B cell (primary cell): ENCODE results near the gene KRTAP2-2. TPM values are rescaled to one million over a fixed set of nuclear protein-coding genes. Genes with fewer than 3 reads are reported as not detected.

Experiments
- ATAC-seq: fragments of 200-7000 bp; cut with Tn5 transposase; one replicate; pipeline ENCODE4 v1.10.0; 2021; ENCODE audit warnings: low read depth, mild to moderate bottlenecking, moderate number of reproducible peaks, moderate library complexity
- CTCF ChIA-PET: fragments of 350-600 bp; sonication (Branson Sonifier 250); formaldehyde crosslinking; loops from one replicate; lab custom pipeline; 2021; ENCODE audit warnings: antibody characterized with exemption, inconsistent platforms; lab: Charles Lee
- POLR2A ChIA-PET: fragments of 350-600 bp; sonication (Branson Sonifier 250); formaldehyde crosslinking; loops from one replicate; lab custom pipeline; 2021; ENCODE audit warnings: antibody characterized with exemption; lab: Charles Lee
- DNase-seq: peaks from one replicate; pipeline ENCODE4 v3.0.0; 2013
- H2AFZ ChIP-seq: 2 replicates; pipeline ENCODE4 v1.6.1; 2012; ENCODE audit warnings: mild to moderate bottlenecking, low read depth, low read length; ENCODE audit not compliant: insufficient read depth, poor library complexity, severe bottlenecking
- H3K27ac ChIP-seq, 2 donors: 1 replicate in 1 of 2; 2 replicates in 1 of 2; pipeline ENCODE4 v1.5.1; 2012 to 2013; ENCODE audit warnings: low read length in 2 of 2, mild to moderate bottlenecking in 2 of 2, moderate library complexity in 1 of 2
- H3K27me3 ChIP-seq, 4 experiments: fragments of 200-600 bp in 1 of 4; sonication (generic) in 1 of 4; replicated peaks in 1 of 4; 1 replicate in 2 of 4; 2 replicates in 2 of 4; pipeline versions ENCODE4 v1.6.1 to v1.7.0; 2013 to 2016; ENCODE audit warnings: low read length in 3 of 4, mild to moderate bottlenecking in 2 of 4, mixed read lengths in 1 of 4, moderate library complexity in 1 of 4; ENCODE audit not compliant: insufficient read depth in 4 of 4, control insufficient read depth in 3 of 4; ENCODE audit errors: control extremely low read depth in 1 of 4
- H3K36me3 ChIP-seq, 2 experiments: replicated peaks in 1 of 2; 1 replicate in 1 of 2; 2 replicates in 1 of 2; pipeline versions ENCODE4 v1.6.1 to v1.7.1; 2013; ENCODE audit warnings: low read length in 1 of 2; ENCODE audit not compliant: insufficient read depth in 2 of 2, control insufficient read depth in 1 of 2; ENCODE audit errors: control extremely low read depth in 1 of 2, extremely low read depth in 1 of 2
- H3K4me1 ChIP-seq, 2 donors: fragments of 200-600 bp in 1 of 2; sonication (generic) in 1 of 2; 1 replicate in 1 of 2; 2 replicates in 1 of 2; pipeline versions ENCODE4 v1.5.1 to v1.6.1; 2013 to 2017; ENCODE audit warnings: low read length in 2 of 2; ENCODE audit not compliant: control insufficient read depth in 2 of 2, insufficient read depth in 2 of 2
- H3K4me2 ChIP-seq: replicated peaks from 2 replicates; pipeline ENCODE3; 2012; ENCODE audit warnings: mild to moderate bottlenecking, low read depth, low read length; ENCODE audit not compliant: poor library complexity, severe bottlenecking
- H3K4me3 ChIP-seq, 5 experiments: fragments of 200-600 bp in 1 of 5; sonication (generic) in 1 of 5; 1 replicate in 3 of 5; 2 replicates in 2 of 5; pipeline versions ENCODE4 v1.5.1 to v1.7.0; 2011 to 2016; ENCODE audit warnings: low read length in 4 of 5, mild to moderate bottlenecking in 4 of 5, low read depth in 2 of 5, control low read depth in 1 of 5, moderate library complexity in 1 of 5; ENCODE audit not compliant: insufficient read depth in 1 of 5; ENCODE audit errors: control extremely low read depth in 1 of 5, extremely low read depth in 1 of 5
- H3K79me2 ChIP-seq: fragments of 200-600 bp; sonication (generic); one replicate; pipeline ENCODE4 v1.6.0; 2016; ENCODE audit warnings: low read length; ENCODE audit not compliant: control insufficient read depth, insufficient read depth
- H3K9ac ChIP-seq: fragments of 200-600 bp; sonication (generic); 2 replicates; pipeline ENCODE4 v1.6.1; 2017; ENCODE audit warnings: mild to moderate bottlenecking, low read length, moderate library complexity
- H3K9me3 ChIP-seq, 3 donors: one replicate each; pipeline versions ENCODE4 v1.6.1 to v1.7.1; 2013; ENCODE audit warnings: low read length in 2 of 3; ENCODE audit not compliant: control insufficient read depth in 2 of 3, insufficient read depth in 1 of 3; ENCODE audit errors: control extremely low read depth in 1 of 3
- H4K20me1 ChIP-seq: 2 replicates; pipeline ENCODE4 v1.6.0; 2012; ENCODE audit warnings: mild to moderate bottlenecking, low read length; ENCODE audit not compliant: insufficient read depth, control insufficient read depth, poor library complexity, severe bottlenecking
- H3K27ac Mint-ChIP-seq: one replicate; pipeline ENCODE4 v1.8.0; 2021; ENCODE audit warnings: mixed read lengths
- H3K27me3 Mint-ChIP-seq: one replicate; pipeline ENCODE4 v1.8.0; 2021; ENCODE audit warnings: mixed read lengths
- H3K4me1 Mint-ChIP-seq: one replicate; pipeline ENCODE4 v1.8.0; 2021; ENCODE audit warnings: mixed read lengths
- H3K4me3 Mint-ChIP-seq: one replicate; pipeline ENCODE4 v1.8.0; 2021; ENCODE audit warnings: mixed read lengths
- H3K9me3 Mint-ChIP-seq: one replicate; pipeline ENCODE4 v1.8.0; 2022; ENCODE audit warnings: mixed read lengths; ENCODE audit not compliant: insufficient read depth
- CTCF ChIP-seq: fragments of 200-600 bp; IDR thresholded peaks from one replicate; pipeline ENCODE4 v1.8.0; 2022; ENCODE audit warnings: antibody characterized with exemption, mild to moderate bottlenecking
- EZH2 ChIP-seq: IDR thresholded peaks from 2 replicates; pipeline ENCODE4 v1.6.1; 2012; ENCODE audit warnings: borderline replicate concordance, low read depth, mild to moderate bottlenecking, moderate library complexity, low read length; ENCODE audit not compliant: insufficient read depth, poor library complexity, severe bottlenecking
- WGBS: methylation state at CpG from one replicate; pipeline ENCODE4 v1.1.5; 2013; ENCODE audit warnings: missing lambda C conversion rate; ENCODE audit not compliant: insufficient coverage; 5-methylcytosine and 5-hydroxymethylcytosine counted together
- intact Hi-C: fragments of 100-400 bp; cut with micrococcal nuclease; formaldehyde crosslinking; loops from one replicate; pipeline ENCODE4 v1.10.0; 2022
- polyA plus RNA-seq: library from polyadenylated mRNA; depleted of rRNA; stranded (reverse); fragments of >200 nt; gene quantifications from 2 replicates; pipeline ENCODE4 v1.2.3, GENCODE V29; 2012
- total RNA-seq, 2 donors: library from RNA; stranded (reverse); fragments of 120-200 nt in 1 of 2; gene quantifications; 1 replicate in 1 of 2; 2 replicates in 1 of 2; pipeline versions ENCODE4 v1.2.3 to v1.2.4, GENCODE V29; 2013 to 2022

KRTAP2-2 gene
- total and polyA plus RNA-seq, 2 donors (not counting 1 experiment from before 2014, with no cell fraction given): not detected

- WGBS: no CpG with 5 or more reads among the region's 1 CpG
- H3K4me1 Mint-ChIP-seq: no peaks in the 10 kb centered on the region
- no peak for DNase-seq
- Histone ChIP-seq H4K20me1 (no peaks in the 10 kb centered on the region), H3K79me2 (no peaks in the 10 kb centered on the region), H3K27ac (no peak overlapping the region), H3K9me3 (no peaks in the 10 kb centered on the region), H3K4me3 (no peak overlapping the region), H2AFZ (no peak overlapping the region), H3K4me1 (no peaks in the 10 kb centered on the region), H3K27me3 (no peaks in the 10 kb centered on the region), H3K36me3 (no peaks in the 10 kb centered on the region), H3K4me2 (no peak overlapping the region), H3K9ac (no peak overlapping the region)
- ChIA-PET CTCF (interaction anchor here (0.6 kb wide), 1 partner anchor 630 kb away, joined by 3 read pairs; no protein-coding TSS in a partner anchor), POLR2A (no interaction called here)
- H3K9me3 Mint-ChIP-seq: no peaks in the 10 kb centered on the region
- no peak for ATAC-seq
- H3K4me3 Mint-ChIP-seq: no peak overlapping the region
- H3K27me3 Mint-ChIP-seq: peaks cover 12% of the 10 kb centered on the region
- intact Hi-C loops: no loop called here
- TF ChIP-seq CTCF (no peak), EZH2 (no peak)
- no peak overlapping the region for H3K27ac Mint-ChIP-seq
Observed at GRCh38 chr17:41009936-41010335, 45.1 kb downstream of the KRTAP2-2 start.

- H3K79me2 ChIP-seq: no peaks in the 10 kb centered on the region
- ChIA-PET POLR2A (no interaction called here), CTCF (interaction anchor here (0.6 kb wide), 1 partner anchor 631 kb away, joined by 3 read pairs; no protein-coding TSS in a partner anchor)
- intact Hi-C loops: no loop called here
- H3K9ac ChIP-seq: no peak overlapping the region
- H3K9me3 ChIP-seq: no peaks in the 10 kb centered on the region
- no peak overlapping the region for H3K4me3 ChIP-seq
- Mint-ChIP-seq H3K27me3 (peaks cover 15% of the 10 kb centered on the region), H3K27ac (no peak overlapping the region), H3K4me3 (no peak overlapping the region), H3K9me3 (no peaks in the 10 kb centered on the region), H3K4me1 (no peaks in the 10 kb centered on the region)
- H3K36me3 ChIP-seq: no peaks in the 10 kb centered on the region
- H4K20me1 ChIP-seq: no peaks in the 10 kb centered on the region
- WGBS: no CpG with 5 or more reads among the region's 4 CpGs
- TF ChIP-seq EZH2 (no peak), CTCF (no peak)
- no peak overlapping the region for H3K27ac ChIP-seq
- no peak for DNase-seq
- ATAC-seq: no peak
- H3K27me3 ChIP-seq: no peaks in the 10 kb centered on the region
- no peak overlapping the region for H2AFZ ChIP-seq
- H3K4me2 ChIP-seq: no peak overlapping the region
- no peaks in the 10 kb centered on the region for H3K4me1 ChIP-seq
Observed at GRCh38 chr17:41009301-41009760, 45.7 kb downstream of the KRTAP2-2 start.
